GM23338 (cell line): ENCODE results near the gene USP7.

Experiments
- CREB1 ChIP-seq: fragments of 250-450 bp; sonication (Bioruptor Pico); IDR thresholded peaks from 2 replicates; pipeline ENCODE4 v1.5.0; 2020; ENCODE audit warnings: low read depth, mild to moderate bottlenecking, moderate library complexity
- CTCF ChIP-seq, 2 experiments: fragments of 200-600 bp in 1 of 2; sonication (generic) in 1 of 2; conservative IDR thresholded peaks; 2 replicates each; pipeline versions ENCODE4 v1.5.1 to v1.6.1; 2016 to 2017; ENCODE audit warnings: antibody characterized with exemption in 2 of 2, low read depth in 2 of 2, mild to moderate bottlenecking in 2 of 2, moderate library complexity in 1 of 2

- TF ChIP-seq CTCF (conservative IDR thresholded peaks at IDR 0.05; ENCODE audit: low read depth in 2 of 2) (no peak), CREB1 (CRISPR knock-in tag) (no peak)
Measured at GRCh38 chr16:9002042-9002441, 38.3 kb upstream of the USP7 start.
